SKM-1 treated with dmso at 0.1 percent for 144 hours (cell line): Measurements from ENCODE around the gene RAB11B.
"Not testable (repeated sequence)": the region's sequence is repeated elsewhere in the genome, so short reads cannot be mapped to it uniquely, and the experiment has no call there.

Source experiments
- DNase-seq: peaks from one replicate; lab custom pipeline; 2025; ENCODE audit not compliant: unreplicated experiment; lab: John Stamatoyannopoulos, UW

Gene RAB11B

GRCh38 chr19:8389891-8390616 is at the start of gene RAB11B:
TSS of gene RAB11B (plus strand) at chr19:8390360. CDS start at chr19:8390417, 57 bp downstream.
- DNase-seq = peak; percentile 99

GRCh38 chr19:8341504-8341903 is 48.7 kb upstream of the RAB11B start:
- DNase-seq = not testable (repeated sequence)

- DNase-seq = no peak
Observed at GRCh38 chr19:8342316-8342683, 47.9 kb upstream of the RAB11B start.

GRCh38 chr19:8342684-8343482 is 47.3 kb upstream of the RAB11B start, which contains the start of gene KANK3:
TSS of gene KANK3 (minus strand) at chr19:8343262. CDS start at chr19:8337828, 5,434 bp downstream.
- DNase-seq = peak; percentile 15

- DNase-seq = no peak
Observed at GRCh38 chr19:8343483-8343844, 46.7 kb upstream of the RAB11B start.

- DNase-seq = not testable (repeated sequence)
Observed at GRCh38 chr19:8349629-8350372, 40.4 kb upstream of the RAB11B start.

DNA sequence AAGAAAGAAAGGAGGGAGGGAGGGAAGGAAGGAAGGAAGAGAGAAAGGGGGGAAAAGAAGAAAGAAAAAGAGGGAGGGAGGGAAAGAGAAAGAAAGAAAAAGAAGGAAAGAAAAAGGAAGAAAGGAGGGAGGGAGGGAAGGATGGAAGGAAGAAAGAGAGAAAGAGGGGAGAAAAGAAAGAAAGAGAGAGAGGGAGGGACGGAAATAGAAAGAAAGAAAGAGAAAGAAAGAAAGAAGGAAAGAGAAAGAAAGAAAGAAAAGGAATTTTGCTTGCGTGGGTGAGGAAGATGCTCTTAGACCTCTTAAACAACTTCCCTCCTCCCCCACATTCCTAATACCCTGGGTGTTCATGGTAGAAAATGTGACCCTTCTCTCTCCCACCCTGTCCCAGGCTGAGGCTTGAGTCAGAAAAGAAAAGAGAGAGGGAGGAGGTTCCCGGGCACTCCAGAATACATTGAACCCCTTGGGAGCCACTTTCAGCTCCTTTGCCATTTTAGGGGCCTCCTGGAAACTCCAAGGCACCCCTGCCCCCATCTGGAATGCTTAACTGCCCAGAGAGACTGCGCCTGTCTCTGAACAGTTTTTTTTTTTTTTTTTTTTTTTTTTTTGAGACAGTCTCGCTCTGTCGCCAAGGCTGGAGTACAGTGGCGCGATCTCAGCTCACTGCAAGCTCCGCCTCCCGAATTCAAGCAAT is 37.9 kb upstream of the RAB11B start:
- DNase-seq = no peak

- not testable (repeated sequence) for DNase-seq
Observed at GRCh38 chr19:8352845-8353244, 37.3 kb upstream of the RAB11B start.

DNA sequence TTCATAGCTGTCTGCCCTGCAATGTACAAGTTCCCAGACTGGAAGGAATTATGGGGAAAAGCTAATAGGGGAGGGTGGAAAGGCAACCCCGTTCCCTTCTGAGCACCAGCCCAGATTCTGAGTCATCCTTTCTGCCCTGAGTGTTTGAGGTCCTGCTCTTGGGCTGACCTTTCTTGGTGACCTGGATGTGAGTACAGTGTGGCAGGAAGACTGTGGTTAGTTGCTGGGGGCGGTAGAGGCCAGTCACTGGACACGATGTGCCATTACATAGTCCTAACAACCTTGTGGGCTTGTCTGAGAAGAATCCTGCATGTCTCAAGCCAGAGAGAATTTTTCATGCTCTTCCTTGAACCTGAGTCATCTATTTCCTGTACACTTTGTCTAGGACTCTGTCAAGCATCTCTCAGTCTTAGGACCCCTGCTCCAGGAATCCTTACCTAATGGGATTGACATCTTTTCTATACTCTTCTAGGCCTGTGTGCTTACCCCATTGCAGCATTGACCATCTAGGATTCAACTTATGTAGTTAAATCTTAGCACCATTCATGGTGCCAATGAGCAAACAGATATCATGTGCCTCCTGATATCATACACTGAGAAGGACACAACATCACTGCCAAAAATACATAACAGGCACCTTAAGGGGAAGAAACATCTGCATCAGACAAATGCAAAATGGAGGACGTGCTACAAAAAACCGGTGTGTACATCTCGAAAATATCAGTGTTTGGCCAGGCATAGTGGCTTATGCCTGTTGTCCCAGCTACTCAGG is 34.3 kb upstream of the RAB11B start:
- DNase-seq = peak; percentile 39

- DNase-seq = no peak
Observed at GRCh38 chr19:8357007-8357521, 33.1 kb upstream of the RAB11B start.

DNA sequence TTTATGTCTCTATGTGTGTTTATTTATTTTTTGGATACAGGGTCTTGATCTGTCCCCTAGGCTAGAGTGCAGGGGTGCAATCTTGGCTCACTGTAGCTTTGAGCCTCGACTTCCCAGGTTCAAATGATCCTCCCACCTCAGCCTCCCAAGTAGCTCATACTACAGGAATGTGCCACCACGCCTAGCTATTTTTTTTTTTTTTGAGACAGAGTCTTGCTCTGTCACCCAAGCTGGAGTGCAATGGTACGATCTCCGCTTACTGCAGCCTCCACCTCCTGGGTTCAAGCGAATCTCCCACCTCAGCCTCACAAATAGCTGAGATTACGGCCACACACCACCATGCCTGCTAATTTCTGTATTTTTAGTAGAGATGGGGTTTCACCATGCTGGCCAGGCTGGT is 31.2 kb upstream of the RAB11B start:
- DNase-seq = no peak

- no peak for DNase-seq
Observed at GRCh38 chr19:8360196-8360595, 30.0 kb upstream of the RAB11B start.

DNA sequence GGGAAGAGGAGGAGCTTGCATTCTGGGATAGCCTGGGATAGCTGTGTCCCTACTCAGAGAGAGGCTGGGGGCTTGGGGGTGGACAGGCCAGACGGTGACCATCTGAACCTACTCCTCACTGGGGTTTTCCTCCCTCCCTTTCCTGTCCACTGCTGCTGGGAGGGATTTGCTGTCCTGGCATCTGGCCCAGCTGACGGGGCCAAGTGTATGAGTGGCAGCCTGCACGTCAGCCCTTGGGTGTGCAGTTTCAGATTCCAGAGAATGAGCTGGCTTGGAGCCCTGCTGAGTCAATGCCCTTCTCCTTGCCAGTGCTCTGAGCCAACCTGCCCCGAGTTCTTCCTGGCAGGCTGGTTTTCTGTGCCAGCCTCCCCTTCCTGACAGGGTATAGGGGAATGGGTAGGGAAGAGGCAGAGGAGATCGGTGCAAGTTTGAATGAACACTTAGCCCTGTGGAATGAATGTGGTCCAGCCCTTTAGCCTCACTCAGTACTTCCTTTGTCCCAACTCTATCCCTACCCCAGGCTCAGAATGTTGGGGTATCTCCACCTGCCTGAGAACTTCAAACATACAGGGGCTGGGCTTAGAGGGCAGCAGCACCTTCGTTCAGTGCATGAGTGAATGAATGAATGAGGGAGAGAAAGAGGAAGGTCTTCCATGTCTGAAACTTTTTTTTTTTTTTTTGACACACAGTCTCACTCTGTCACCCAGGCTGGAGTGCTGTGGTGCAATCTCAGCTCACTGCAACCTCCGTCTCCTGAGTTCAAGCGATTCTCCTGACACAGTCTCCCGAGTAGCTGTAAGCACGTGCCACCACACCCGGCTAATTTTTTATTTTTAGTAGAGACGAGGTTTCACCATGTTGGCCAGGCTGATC is 28.0 kb upstream of the RAB11B start:
- no peak for DNase-seq

DNA sequence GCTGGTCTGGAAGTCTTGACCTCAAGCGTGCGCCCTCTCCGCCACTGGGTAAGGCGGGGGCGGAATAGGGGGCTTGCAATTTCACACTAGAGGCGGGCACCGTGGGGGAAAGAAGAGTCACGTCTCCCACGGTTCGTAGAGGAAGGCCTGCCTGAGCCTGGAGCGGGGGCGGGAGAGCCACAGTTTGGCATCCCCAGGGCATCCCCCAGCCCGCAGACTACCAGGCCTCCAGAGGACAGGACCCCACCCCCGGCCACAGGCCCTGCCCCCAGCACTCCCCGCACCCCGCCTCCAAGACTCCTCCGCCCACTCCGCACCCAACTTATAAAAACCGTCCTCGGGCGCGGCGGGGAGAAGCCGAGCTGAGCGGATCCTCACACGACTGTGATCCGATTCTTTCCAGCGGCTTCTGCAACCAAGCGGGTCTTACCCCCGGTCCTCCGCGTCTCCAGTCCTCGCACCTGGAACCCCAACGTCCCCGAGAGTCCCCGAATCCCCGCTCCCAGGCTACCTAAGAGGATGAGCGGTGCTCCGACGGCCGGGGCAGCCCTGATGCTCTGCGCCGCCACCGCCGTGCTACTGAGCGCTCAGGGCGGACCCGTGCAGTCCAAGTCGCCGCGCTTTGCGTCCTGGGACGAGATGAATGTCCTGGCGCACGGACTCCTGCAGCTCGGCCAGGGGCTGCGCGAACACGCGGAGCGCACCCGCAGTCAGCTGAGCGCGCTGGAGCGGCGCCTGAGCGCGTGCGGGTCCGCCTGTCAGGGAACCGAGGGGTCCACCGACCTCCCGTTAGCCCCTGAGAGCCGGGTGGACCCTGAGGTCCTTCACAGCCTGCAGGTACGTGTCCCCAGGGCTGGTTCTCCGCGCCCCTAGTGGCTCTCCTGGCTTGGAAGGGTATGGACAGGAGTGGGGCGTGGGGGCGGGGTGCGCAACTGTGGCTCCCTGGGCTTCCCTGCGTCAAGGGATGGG is 26.1 kb upstream of the RAB11B start, which contains the start of gene ANGPTL4:
Gene ANGPTL4 (plus strand): TSS at position 353 of the 969 bp plus-strand sequence. CDS start 167 bp downstream, at position 520.
- no peak for DNase-seq

- no peak for DNase-seq
Observed at GRCh38 chr19:8366121-8366581, 24.0 kb upstream of the RAB11B start.

GRCh38 chr19:8366961-8367326 is 23.2 kb upstream of the RAB11B start:
- DNase-seq = no peak

DNA sequence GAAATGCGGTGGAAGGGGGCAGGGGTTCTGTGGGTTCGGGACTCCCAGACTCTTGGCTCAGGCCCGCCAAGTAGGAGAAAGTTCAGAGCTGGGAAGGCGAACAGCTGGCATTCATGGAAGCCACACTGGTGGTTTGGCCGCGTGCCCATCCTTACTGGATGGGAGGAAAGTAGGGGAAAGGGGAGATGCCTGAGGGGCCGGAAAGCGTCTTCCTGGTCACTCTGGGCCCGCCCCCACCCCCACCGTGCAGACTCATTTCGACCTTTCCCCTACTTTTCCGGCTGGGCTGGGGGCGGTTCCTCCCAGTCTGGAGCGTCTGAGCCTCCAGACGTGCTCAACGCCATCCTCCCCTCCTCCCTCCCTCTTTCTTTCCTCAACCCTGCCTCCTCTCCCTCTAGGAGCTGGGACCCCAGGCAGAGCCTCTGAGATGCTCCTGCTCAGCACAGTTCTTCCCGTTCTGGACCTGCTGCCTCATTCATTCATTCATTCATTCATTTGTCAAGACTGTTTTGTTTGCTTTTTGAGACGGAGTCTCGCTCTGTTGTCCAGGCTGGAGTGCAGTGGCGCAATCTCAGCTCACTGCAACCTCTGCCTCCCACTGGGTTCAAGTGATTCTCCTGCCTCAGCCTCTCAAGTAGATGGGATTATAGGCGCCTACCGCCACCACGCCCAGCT is 22.7 kb upstream of the RAB11B start:
- no peak for DNase-seq
